T-helper 17 cell (primary cell): Measurements from ENCODE around the gene CDK5RAP2. TPM values are rescaled to one million over a fixed set of nuclear protein-coding genes. Genes with fewer than 3 reads are reported as not detected.
A peak's percentile ranks its signal among the peaks of the same experiment; 100 is the strongest.
"Not testable (repeated sequence)": the region's sequence is repeated elsewhere in the genome, so short reads cannot be mapped to it uniquely, and the experiment has no call there.

ENCODE experiments used
- ATAC-seq: fragments of 150-1000 bp; cut with Tn5 transposase; 2 replicates; pipeline ENCODE4 v1.10.0; 2021; ENCODE audit warnings: mild to moderate bottlenecking, moderate library complexity
- DNase-seq, 3 donors: peaks; one replicate each; pipeline versions ENCODE4 v3.0.0 to v3.0.0-alpha.2; 2020 to 2021
- H3K9me3 ChIP-seq: one replicate; pipeline ENCODE4 v1.7.0; 2013; ENCODE audit warnings: low read length, mild to moderate bottlenecking; ENCODE audit not compliant: control insufficient read depth, poor library complexity, severe bottlenecking
- H3K27ac Mint-ChIP-seq: one replicate; pipeline ENCODE4 v1.8.0; 2022; ENCODE audit warnings: mild to moderate bottlenecking, moderate library complexity, mixed read lengths
- H3K27me3 Mint-ChIP-seq: one replicate; pipeline ENCODE4 v1.8.0; 2022; ENCODE audit warnings: mixed read lengths
- H3K36me3 Mint-ChIP-seq: one replicate; pipeline ENCODE4 v1.8.0; 2022; ENCODE audit warnings: low read depth, mixed read lengths
- H3K4me1 Mint-ChIP-seq: one replicate; pipeline ENCODE4 v1.8.0; 2022; ENCODE audit warnings: mild to moderate bottlenecking, mixed read lengths
- H3K4me3 Mint-ChIP-seq: one replicate; pipeline ENCODE4 v1.8.0; 2022; ENCODE audit warnings: mild to moderate bottlenecking, moderate library complexity, mixed read lengths
- total RNA-seq, 4 donors: library from RNA in 2 of 4; stranded (reverse) in 2 of 4; gene quantifications; one replicate each; pipeline ENCODE4 v1.2.3 and lab custom pipeline; 2022 to 2026

CDK5RAP2 gene
- total RNA-seq, 2 donors from 2014 or later = 59.5 to 68.1 TPM

DNA sequence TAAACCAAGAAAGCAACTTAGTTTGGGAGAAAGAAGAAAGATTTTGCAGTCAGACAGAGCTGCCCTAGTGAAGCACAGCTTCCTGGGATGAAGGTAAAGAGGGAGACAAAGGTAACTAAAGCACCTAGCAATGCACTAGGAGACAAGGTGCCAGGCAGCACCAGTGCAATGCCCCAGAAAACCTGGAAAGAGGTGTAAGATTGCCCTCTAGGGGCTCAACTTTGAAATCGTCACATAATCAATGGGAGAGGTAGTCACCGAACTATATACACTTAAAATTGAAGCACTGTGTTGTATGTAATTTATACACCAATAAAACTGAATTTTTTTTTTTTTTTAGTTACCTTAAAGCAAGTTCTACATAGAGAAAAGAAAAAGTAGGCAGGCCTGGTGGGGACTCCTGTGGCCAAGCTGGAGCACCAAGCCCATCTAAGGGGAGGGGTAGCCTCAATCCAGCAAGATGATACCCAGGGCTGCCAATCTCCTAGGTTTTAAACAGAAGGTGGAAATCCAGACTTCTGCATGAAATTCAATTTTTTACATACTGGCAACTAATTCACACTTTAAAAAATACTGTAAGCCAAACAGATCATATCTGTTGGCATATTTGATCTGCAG, 48.2 kb downstream of the CDK5RAP2 start:
- ATAC-seq (no peak), DNase-seq (no peak)
- H3K9me3 ChIP-seq = no peaks in the 10 kb centered on the region
- H3K4me3 Mint-ChIP-seq = no peak overlapping the region
- no peaks in the 10 kb centered on the region for H3K27me3 Mint-ChIP-seq
- peaks cover 30% of the 10 kb centered on the region for H3K36me3 Mint-ChIP-seq
- peaks cover 13% of the 10 kb centered on the region for H3K4me1 Mint-ChIP-seq
- no peak overlapping the region for H3K27ac Mint-ChIP-seq

GRCh38 chr9:120530220-120530832, 49.6 kb downstream of the CDK5RAP2 start:
- not testable (repeated sequence) for DNase-seq, H3K27ac Mint-ChIP-seq, H3K27me3 Mint-ChIP-seq, H3K9me3 ChIP-seq, ATAC-seq, H3K4me3 Mint-ChIP-seq
- H3K36me3 Mint-ChIP-seq = peaks cover 42% of the 10 kb centered on the region
- peaks cover 13% of the 10 kb centered on the region for H3K4me1 Mint-ChIP-seq

- peaks cover 10% of the 10 kb centered on the region for H3K4me1 Mint-ChIP-seq
- DNase-seq = no peak
- no peaks in the 10 kb centered on the region for H3K9me3 ChIP-seq
- no peak overlapping the region for H3K4me3 Mint-ChIP-seq
- ATAC-seq = no peak
- H3K27ac Mint-ChIP-seq = peak overlapping the region; percentile 51
- H3K27me3 Mint-ChIP-seq = no peaks in the 10 kb centered on the region
- H3K36me3 Mint-ChIP-seq = peaks cover 41% of the 10 kb centered on the region
Observed at GRCh38 chr9:120528829-120529228, 51.1 kb downstream of the CDK5RAP2 start.

- Mint-ChIP-seq H3K36me3 (peaks cover 38% of the 10 kb centered on the region), H3K27me3 (no peaks in the 10 kb centered on the region), H3K27ac (peak overlapping the region; percentile 51), H3K4me1 (peaks cover 8% of the 10 kb centered on the region), H3K4me3 (no peak overlapping the region)
- H3K9me3 ChIP-seq = no peaks in the 10 kb centered on the region
- no peak for ATAC-seq
- DNase-seq = no peak
Observed at GRCh38 chr9:120528327-120528726, 51.6 kb downstream of the CDK5RAP2 start.

DNA sequence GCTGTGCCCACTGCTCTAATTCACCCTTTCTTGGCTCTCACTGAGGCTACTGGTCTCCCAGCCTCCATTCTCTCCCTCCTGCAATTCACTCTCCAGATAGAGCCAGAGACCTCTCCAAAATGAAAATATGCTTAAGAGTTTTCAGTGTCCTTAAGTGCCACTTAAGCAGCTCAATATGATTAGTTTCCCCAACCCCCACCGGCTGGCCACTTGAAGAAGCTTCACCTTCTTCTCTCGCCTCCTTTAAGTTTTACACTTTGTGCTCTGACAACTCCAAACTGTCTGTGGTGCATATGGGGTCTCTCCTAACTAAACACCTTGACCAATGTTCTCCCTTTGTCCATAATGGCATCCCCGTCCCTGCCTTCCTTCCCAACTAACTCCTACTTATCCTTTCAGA, 53.4 kb downstream of the CDK5RAP2 start:
- Mint-ChIP-seq H3K36me3 (peaks cover 30% of the 10 kb centered on the region), H3K4me3 (no peak overlapping the region), H3K4me1 (no peaks in the 10 kb centered on the region), H3K27me3 (no peaks in the 10 kb centered on the region), H3K27ac (no peak overlapping the region)
- no peaks in the 10 kb centered on the region for H3K9me3 ChIP-seq
- DNase-seq (no peak), ATAC-seq (no peak)

GRCh38 chr9:120524863-120525262, 55.1 kb downstream of the CDK5RAP2 start:
- Mint-ChIP-seq H3K4me1 (peaks cover 2% of the 10 kb centered on the region), H3K27me3 (no peaks in the 10 kb centered on the region), H3K4me3 (no peak overlapping the region)

DNA sequence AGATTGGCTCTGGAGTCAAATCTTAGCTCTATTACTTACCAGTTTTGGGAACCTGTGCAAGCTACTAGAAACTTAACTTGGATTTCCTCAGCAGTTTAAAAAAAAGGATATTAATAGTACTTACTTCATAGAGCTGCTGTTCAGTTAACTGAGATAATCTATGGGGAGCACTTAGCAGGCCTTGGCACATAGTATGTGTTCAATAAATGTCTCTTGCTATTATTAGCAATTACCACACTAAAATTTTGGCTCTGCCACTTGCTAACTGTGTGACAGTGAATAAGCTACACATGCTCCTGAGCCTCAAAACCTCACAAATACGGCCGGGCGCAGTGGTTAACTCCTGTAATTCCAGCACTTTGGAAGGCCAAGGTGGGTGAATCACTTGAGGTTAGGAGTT, 55.9 kb downstream of the CDK5RAP2 start:
- Mint-ChIP-seq H3K27me3 (no peaks in the 10 kb centered on the region), H3K27ac (peak overlapping the region; percentile 16), H3K4me1 (peaks cover 2% of the 10 kb centered on the region), H3K4me3 (no peak overlapping the region), H3K36me3 (peaks cover 25% of the 10 kb centered on the region)
- no peak for ATAC-seq
- no peaks in the 10 kb centered on the region for H3K9me3 ChIP-seq
- DNase-seq = no peak

More at GRCh38 chr9:120524863-120525262, 55.1 kb downstream of the CDK5RAP2 start:
- Mint-ChIP-seq H3K36me3 (peaks cover 25% of the 10 kb centered on the region), H3K27ac (no peak overlapping the region)
- no peak for DNase-seq
- H3K9me3 ChIP-seq = no peaks in the 10 kb centered on the region
- no peak for ATAC-seq

DNA sequence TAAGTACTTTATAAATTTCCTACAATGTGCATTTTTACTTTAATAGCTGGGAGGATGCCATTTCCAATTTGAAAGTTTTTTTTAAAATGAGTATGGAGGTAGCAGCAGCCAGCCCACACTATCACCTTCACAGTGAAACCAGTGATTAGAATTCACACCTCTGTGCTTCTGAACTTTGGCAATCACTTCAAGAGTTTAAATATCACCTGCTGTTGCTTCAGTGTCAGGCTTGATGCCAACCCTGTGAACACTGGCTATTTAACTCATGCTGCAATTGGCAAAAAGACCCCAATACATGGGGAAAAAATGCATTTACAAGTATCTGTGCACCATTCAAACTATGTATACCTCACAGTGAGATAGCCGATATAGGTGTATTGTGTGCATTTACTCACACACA, 57.4 kb downstream of the CDK5RAP2 start:
- peak overlapping the region; percentile 16 for H3K27ac Mint-ChIP-seq
- DNase-seq = no peak
- no peak overlapping the region for H3K4me3 Mint-ChIP-seq
- peaks cover 25% of the 10 kb centered on the region for H3K36me3 Mint-ChIP-seq
- H3K9me3 ChIP-seq = no peaks in the 10 kb centered on the region
- H3K4me1 Mint-ChIP-seq = peaks cover 2% of the 10 kb centered on the region
- ATAC-seq = no peak
- H3K27me3 Mint-ChIP-seq = no peaks in the 10 kb centered on the region

DNA sequence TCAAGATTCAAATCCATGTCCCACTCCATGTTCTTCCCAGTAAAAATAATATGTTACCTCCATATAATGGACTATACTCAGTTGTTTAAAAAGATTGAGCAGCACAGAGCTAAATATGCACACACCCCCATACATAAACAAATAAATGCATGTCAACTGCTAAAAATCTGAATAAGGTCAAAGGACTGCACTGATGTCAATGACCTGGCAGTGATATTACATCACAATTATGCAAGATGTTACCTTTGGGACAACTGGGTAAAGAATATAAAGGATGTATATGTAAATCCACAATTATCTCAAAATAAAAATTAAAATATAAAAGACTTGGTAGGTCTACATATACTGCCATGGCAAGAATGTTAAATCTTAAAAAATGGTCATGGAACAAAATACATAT, 57.9 kb downstream of the CDK5RAP2 start:
- Mint-ChIP-seq H3K4me3 (no peak overlapping the region), H3K4me1 (peaks cover 2% of the 10 kb centered on the region), H3K27ac (no peak overlapping the region), H3K27me3 (no peaks in the 10 kb centered on the region), H3K36me3 (peaks cover 25% of the 10 kb centered on the region)
- H3K9me3 ChIP-seq = no peaks in the 10 kb centered on the region
- DNase-seq (no peak), ATAC-seq (no peak)

GRCh38 chr9:120521101-120521500, 58.9 kb downstream of the CDK5RAP2 start:
- H3K4me3 Mint-ChIP-seq = no peak overlapping the region
- DNase-seq (no peak), ATAC-seq (no peak)
- H3K4me1 Mint-ChIP-seq = peaks cover 2% of the 10 kb centered on the region
- peaks cover 19% of the 10 kb centered on the region for H3K36me3 Mint-ChIP-seq
- H3K27ac Mint-ChIP-seq = no peak overlapping the region
- no peaks in the 10 kb centered on the region for H3K27me3 Mint-ChIP-seq
- H3K9me3 ChIP-seq = no peaks in the 10 kb centered on the region

DNA sequence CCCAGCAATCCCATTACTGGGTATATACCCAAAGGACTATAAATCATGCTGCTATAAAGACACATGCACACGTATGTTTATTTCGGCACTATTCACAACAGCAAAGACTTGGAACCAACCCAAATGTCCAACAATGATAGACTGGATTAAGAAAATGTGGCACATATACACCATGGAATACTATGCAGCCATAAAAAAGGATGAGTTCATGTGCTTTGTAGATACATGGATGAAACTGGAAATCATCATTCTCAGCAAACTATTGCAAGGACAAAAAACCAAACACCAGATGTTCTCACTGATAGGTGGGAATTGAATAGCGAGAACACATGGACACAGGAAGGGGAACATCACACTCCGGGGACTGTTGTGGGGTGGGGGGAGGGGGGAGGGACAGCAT, 64.0 kb downstream of the CDK5RAP2 start:
- not testable (repeated sequence) for DNase-seq, H3K9me3 ChIP-seq, H3K4me3 Mint-ChIP-seq, H3K27me3 Mint-ChIP-seq, H3K4me1 Mint-ChIP-seq, H3K27ac Mint-ChIP-seq, ATAC-seq
- peaks cover 24% of the 10 kb centered on the region for H3K36me3 Mint-ChIP-seq

- H3K27me3 Mint-ChIP-seq, DNase-seq, H3K4me3 Mint-ChIP-seq, H3K9me3 ChIP-seq, ATAC-seq, H3K4me1 Mint-ChIP-seq, H3K27ac Mint-ChIP-seq: not testable (repeated sequence)
- H3K36me3 Mint-ChIP-seq = peaks cover 24% of the 10 kb centered on the region
Observed at GRCh38 chr9:120515481-120515880, 64.5 kb downstream of the CDK5RAP2 start.

DNA sequence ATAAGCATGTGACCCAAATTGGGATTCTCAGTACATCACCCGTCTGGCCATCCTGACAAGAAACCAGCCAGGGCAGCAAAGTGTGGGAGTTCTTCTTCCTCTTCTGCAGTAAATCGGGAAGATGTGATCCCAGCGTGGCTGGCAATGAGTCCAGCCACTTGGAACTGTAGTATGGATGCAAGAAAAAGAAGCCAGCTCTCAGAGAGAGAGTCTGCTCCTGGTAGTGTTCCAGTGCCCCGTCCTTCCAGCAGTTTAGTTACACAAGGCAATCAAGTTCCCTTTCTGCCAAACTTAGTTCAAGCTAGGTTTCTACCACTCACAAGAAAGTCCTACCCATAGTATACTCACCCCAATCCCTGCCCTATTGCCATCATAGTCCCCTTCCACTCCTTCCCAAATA, 65.6 kb downstream of the CDK5RAP2 start:
- ATAC-seq (no peak), DNase-seq (no peak)
- H3K4me1 Mint-ChIP-seq = no peaks in the 10 kb centered on the region
- no peaks in the 10 kb centered on the region for H3K9me3 ChIP-seq
- no peak overlapping the region for H3K4me3 Mint-ChIP-seq
- H3K27ac Mint-ChIP-seq = no peak overlapping the region
- peaks cover 21% of the 10 kb centered on the region for H3K36me3 Mint-ChIP-seq
- H3K27me3 Mint-ChIP-seq = no peaks in the 10 kb centered on the region

DNA sequence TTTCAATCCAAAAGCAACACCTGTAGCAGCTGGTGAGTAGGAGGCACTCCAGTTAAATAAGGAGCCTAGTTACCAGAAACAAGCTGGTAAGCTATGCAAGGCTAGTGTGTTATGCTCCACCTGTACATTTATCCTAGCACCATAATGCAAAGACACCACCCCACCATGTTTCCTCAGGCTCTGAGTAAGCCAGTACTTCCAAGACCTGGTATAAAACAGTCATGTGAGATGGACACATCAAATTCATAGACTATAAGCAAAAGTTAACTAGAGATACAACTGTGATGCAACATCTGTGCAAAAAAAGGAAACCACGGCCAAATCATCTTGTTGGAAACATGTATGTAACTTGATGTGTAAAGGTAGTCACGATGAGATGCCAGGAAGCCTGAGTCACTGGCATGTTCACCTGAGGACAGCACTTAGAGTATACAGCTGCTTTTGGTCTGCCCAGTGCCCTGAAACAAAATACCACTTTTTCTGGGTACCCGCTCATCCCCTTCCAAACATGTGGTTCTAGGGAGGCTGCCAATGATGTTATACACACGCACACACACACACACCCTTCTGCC, 66.1 kb downstream of the CDK5RAP2 start:
- no peaks in the 10 kb centered on the region for H3K9me3 ChIP-seq
- Mint-ChIP-seq H3K4me1 (no peaks in the 10 kb centered on the region), H3K36me3 (peaks cover 24% of the 10 kb centered on the region), H3K27ac (no peak overlapping the region), H3K4me3 (no peak overlapping the region), H3K27me3 (no peaks in the 10 kb centered on the region)
- DNase-seq (no peak), ATAC-seq (no peak)
